HG02678 (cell line): ENCODE data around the gene EPHA2.
A peak's percentile ranks its signal among the peaks of the same experiment; 100 is the strongest.
"Not testable (repeated sequence)": the region's sequence is repeated elsewhere in the genome, so short reads cannot be mapped to it uniquely, and the experiment has no call there.

Experiments used
- ATAC-seq: cut with Tn5 transposase; IDR thresholded peaks from one replicate; pipeline ENCODE4 v1.9.1; 2021; ENCODE audit warnings: mild to moderate bottlenecking, moderate library complexity; ENCODE audit not compliant: unreplicated experiment

Gene EPHA2

DNA sequence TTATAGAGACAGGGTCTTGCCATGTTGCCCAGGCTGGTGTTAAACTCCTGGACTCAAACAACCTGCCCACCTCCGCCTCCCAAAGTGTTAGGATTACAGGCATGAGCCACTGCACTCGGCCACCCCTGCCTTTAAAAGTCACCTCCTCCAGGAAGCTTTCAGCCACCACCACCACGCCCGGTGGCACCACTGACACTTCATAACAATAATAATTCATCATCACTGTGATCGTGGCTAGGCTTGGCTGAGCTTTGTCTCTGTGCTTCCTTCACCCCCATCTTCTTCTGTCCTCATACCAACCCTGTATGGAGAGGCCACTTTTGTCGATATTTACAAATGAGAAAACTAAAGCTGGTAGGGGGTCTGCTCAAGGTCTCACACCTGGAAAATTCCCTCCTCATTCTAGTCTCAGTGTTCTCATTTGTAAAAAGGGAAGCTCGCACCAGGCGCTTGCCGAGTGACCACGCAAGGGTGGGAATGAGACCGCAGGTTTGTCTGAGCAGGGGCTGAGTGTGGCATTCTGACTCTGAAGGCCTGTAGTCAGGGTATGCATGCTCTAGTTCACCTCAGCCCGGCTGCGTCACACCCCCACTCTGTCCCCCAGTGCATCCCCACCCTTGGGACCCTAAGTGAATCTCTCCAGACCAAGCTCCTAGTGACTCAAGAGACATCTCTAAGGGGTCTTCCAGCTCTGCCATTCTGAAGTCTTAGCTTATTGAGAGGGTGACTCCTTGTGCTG, 12.9 kb upstream of the EPHA2 start:
- ATAC-seq: no peak

DNA sequence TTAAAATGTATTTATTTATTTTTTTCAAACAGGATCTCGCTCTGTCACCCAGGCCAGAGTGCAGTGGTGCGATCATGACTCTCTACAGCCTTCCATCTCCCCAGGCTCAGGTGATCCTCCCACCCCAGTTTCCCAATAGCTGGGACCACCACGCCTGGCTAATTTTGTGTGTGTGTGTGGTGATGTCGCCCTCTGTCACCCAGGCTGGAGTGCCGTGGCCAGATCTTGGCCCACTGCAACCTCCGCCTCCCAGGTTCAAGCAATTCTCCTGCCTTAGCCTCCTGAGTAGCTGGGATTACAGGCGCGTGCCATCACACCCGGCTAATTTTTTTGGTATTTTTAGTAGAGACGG, 12.3 kb upstream of the EPHA2 start:
- ATAC-seq: not testable (repeated sequence)

DNA sequence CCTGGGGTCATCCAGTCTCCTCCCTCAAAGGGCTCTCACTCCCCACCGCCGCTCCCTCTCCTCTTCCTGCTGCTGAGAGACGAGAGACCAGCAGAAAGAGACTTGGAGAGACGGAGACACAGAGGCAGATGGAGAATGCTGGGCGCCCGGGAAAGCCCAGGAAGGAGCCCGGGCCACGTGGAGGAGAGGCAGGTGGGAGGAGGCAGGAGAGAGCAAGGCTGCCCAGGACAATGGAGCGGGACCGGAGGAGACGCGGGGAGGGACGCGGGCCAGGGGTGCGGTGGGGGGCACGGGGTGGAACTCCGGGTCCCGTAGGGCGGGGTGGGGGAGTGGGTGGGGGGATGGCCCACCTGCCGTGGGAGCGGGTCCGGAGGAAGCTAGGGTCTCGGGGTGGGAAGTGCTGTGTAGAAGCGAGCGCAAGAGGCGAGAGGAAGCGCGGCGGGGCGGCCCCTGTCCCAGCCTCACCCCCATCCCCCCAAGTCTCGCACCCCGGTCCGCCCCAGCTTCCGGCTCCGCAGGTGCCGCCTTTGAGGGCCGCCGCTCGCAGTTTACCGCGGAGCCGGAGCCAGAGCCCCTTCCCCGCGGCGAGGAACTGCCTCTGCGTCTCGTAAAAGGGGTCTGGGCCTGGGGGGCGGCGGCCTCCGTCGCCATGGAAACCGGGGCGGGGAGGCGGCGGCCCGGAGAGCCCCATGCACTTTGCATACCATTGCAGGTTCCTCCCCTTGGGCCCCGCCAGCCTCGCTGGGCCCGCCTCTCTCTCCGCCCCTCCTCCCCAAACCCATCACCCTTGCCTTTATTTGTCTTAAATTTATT, 11.7 kb upstream of the EPHA2 start:
- ATAC-seq: peak; percentile 65

DNA sequence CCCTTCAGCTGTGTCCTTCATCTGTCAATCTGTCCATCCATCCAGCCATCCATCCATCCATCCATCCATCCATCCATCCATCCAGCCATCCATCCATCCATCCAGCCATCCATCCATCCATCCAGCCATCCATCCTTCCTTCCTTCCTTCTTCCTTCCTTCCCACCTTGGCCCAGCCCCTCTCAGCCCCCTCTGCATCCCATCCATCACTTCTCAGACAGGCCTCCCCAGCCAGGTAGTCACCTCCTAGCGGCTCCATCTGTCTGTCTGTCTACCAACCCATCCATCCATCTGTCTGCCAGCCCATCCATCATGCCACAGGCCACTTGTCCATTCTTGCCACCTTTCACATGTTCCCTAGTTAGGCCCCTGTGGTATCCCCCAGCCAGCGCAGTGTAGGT, 10.2 kb upstream of the EPHA2 start:
- ATAC-seq: no peak

DNA sequence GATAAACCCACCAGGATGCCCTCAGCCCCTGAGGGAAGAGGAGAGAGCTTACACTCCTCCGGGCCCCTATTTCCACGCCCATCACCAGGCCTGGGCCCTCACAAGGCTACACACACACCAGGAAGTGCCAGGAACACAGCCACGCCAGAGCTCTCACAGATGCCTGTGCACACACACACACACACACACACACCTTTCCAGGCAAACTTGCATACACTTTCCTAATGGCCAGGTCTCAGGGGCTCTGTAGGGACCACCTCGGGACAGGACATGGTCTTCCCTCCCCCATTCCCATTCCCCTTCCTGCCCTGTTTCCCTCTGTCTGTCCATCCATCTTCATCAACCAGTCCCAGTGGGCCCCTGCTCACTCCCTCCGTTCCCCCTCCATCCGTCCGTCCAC, 9.7 kb upstream of the EPHA2 start:
- ATAC-seq: no peak

DNA sequence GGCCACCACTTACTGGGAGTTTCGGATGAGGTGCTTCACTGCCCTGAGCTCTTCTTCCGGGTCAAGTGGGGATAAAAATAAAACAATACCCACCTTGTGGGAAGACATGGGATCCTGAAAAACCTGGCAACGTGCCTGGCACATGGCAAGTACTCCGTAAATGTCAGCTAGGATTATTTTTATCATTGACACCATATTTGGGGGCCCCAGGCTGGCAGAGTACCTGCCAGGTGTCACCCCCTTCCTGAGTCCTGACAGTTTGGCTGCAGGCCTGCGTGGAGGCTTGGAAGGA, 9.2 kb upstream of the EPHA2 start:
- no peak for ATAC-seq

DNA sequence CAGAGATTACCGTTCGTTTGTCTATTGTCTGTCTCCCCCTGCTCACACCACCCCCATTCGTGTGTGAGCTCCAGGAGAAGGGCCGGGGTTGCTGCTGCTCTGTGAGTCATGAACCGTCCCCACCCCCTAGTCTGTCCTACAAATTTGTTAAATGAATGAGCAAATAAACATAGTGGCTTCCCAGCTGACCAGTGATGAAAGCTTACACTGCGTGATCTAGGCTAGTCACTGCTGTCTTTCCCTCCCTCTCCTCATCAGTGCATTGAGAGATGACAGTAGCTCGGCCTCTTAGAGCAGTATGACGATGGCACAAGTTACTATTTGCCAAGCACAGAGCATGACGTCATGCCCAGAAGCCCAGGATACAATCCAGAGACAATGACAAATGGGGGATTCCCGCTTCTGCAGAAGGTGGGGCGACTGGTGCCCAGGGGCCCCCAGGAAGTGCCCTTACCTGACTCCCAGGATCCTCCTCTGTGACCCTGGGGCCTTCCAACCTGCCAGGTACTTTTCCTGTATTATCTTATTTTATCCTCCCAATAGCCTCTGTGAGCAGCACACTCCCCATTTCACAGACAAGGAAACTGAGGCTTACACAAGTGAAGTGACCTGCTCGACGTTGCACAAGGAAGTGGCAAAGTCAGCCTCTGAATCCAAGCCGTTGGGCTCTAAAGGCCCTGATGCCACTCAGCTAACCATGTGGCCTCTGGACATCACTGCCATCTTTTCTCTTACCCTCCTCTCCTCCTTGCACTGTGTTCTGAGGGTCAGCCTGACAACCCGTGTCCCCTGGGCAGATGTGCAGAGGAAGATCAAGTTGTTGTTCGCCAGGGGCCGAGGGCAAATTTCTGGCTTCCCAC, 8.6 kb upstream of the EPHA2 start:
- no peak for ATAC-seq

DNA sequence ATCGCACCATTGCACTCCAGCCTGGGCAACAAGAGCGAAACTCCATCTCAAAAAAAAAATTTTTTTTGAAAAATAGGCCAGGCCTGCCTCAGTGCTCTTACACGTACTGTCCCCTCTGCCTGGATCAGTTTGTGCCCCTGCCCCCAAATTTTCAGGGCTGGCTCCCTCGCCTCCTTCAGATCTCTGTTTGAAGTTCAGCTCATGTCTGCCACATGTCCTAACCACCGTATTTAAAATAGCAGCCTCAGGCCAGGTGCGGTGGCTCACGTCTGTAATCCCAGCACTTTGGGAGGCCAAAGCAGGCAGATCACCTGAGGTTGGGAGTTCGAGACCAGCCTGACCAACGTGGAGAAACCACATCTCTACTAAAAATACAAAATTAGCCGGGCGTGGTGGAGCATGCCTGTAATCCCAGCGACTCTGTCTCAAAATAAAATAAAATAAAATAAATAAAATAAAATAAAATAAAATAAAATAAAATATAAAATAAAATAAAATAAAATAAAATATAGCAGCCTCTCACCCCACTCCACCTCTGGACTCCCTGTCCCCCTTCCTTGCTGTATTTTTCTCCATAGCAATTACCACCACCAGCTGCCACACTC, 7.8 kb upstream of the EPHA2 start:
- ATAC-seq: not testable (repeated sequence)

DNA sequence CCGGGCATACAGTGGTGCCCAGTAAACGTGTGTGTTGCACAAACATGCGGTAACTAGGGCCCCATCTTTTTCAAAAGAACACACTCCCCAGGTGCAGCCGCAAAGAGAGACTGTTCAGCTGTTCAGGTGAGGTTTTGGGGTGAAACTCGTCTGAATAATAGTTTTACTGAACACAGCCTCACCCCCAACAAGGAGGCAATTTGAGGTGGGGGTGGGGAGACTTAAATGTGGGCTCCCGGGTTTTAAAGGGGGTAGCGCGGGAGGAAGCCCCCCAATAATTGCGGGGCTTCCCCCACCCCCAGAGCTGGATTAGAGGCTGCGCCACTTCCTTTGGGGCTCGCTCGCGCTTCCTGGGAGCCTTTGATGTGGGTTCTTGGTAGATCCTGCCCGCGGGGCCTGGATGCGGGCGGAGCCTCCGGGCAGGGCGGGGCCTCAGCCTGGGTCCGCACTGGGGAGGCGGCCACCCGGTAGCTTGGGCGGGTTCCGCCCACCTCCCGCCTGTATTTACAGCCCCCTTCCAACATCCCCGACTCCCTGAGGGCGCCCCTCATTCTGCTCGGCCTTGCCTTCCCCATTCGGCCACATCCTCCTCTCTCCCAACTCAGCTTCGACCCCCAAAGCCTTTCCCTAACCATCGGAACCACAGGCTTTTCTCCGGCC, 6.4 kb upstream of the EPHA2 start:
- ATAC-seq: no peak

DNA sequence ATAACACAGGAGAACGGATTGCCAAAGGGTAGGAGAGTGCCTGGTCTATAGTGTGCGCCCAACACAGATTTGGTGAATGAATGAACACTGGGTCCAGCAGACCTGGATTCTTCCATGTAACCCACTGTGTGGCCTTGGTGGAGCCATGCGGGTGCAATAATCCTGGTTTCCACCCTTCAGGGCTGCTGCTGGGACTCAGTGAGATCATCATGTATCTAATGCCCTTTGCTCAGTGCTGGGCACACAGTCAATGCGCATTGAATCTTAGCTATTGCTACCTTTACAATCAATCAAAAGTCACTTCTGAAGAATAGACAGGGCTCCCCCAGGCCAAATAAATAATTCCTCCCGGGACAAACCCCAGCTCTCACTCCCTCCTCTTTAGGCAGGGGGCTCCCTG, 5.8 kb upstream of the EPHA2 start:
- no peak for ATAC-seq

DNA sequence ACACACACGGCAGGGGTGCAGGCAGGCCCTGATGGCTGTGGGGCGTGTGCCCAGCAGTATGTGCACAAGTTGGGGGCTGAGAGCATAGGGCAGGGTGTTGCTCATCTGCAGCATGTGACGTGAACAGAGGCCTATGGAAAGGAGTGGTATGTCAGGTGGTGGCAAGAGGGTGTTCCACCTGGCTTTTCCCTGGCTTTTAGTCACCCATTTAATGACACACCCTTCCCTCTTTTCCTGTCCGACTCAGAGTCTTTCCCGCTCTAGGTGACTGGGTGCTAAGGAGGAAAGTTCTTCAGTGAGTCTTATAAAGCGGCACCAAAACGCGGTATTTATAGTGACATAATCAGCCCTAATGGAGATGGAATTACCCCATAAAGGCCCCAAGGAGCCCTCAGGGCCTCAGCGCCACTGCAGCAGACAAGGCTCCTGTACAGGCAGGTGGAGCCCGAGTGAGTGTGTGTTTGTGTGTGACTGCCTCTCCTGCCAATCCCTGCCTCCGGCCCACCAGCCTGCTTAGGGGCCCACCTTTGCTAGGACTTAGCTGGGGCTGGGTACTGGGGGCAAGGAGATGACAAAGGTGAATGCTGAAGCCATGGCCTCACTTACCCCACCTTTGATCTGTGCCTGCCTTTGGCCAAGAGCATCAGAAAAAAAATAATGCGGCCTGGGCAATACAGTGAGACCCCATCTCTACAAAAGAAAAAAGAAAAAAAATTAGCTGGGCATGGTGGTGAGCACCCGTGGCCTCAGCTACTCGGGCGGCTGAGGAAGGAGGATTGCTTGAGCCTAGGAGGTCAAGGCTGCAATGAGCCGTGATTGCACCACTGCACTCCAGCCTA, 3.3 kb upstream of the EPHA2 start:
- no peak for ATAC-seq

DNA sequence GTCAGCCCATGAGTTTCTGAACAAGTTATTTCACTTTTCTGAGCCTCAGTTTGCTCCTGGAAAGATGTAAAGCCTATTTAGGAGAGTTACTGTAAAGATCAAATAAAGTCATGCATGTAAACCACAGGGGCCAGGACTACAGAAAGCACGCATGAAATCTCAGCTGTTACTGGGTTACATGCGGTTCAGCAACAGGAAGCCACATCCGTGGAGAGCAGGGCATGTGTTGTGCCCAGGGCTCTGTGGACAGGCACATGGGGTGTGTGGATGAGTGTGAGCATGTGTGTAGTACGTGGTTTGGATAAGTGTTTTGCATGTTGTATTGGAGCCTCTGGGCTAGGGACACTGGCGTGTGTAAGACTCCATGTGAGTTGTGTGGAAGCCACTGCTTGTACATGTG, 2.2 kb upstream of the EPHA2 start:
- no peak for ATAC-seq

DNA sequence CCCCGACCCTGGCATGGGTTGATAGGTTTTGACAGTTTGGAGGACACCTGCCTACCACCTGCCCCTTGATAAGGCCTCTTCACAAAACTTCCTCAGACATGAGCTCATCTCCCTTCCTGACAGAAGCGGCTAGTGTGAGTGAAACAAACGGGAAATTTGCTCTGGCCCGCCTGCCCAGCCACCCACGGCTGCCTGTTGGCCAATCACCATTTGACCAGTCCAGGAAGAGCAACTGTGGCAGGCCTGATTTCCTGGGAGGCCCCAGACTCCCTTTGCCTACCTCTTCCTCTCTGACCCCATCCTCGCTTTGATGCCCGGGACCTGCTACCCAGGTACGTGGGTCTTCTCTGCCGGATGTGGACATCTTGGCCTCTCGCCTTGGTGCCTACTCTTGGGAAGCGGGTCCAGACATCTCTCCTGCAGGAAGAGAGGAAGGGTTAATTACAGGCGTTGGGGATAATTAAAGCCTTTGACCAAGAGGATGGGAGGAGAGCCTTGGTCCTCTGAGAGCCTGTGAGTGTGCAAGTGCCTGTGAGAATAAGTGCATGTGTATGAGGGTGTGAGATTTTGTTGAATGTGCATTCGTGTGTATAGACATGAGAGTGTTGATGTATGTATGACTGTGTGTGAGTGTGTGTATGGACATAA, 1.1 kb upstream of the EPHA2 start:
- no peak for ATAC-seq

DNA sequence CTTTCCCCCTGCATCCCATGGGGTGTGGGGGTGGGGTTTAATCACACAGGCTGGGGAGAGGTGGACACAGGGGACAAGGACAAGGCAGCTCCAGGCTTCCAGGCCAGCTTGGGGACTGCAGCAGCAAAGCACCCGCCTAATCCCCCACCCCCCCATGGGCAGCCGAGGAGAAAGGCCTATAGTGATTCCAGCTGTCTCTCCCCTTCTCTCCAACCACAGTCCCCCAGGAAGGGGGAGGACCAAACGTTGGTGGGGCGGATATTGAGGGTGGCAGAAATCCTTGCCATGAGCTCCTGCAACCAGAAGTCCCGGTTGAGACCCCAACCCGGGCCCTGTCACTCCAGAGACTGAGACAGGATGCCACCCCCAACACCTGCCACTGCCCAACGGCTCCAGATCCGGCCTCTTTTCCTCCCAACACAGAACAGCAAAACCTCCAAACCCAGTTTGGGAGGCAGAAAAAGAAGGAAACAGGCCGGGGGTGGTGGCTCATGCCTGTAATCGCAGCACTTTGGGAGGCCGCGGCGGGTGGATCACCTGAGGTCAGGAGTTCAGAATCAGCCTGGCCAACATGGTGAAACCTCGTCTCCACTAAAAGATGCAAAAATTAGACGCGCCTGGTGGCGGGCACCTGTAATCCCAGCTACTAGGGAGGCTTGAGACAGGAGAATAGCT, 1.7 kb downstream of the EPHA2 start:
- ATAC-seq: no peak

DNA sequence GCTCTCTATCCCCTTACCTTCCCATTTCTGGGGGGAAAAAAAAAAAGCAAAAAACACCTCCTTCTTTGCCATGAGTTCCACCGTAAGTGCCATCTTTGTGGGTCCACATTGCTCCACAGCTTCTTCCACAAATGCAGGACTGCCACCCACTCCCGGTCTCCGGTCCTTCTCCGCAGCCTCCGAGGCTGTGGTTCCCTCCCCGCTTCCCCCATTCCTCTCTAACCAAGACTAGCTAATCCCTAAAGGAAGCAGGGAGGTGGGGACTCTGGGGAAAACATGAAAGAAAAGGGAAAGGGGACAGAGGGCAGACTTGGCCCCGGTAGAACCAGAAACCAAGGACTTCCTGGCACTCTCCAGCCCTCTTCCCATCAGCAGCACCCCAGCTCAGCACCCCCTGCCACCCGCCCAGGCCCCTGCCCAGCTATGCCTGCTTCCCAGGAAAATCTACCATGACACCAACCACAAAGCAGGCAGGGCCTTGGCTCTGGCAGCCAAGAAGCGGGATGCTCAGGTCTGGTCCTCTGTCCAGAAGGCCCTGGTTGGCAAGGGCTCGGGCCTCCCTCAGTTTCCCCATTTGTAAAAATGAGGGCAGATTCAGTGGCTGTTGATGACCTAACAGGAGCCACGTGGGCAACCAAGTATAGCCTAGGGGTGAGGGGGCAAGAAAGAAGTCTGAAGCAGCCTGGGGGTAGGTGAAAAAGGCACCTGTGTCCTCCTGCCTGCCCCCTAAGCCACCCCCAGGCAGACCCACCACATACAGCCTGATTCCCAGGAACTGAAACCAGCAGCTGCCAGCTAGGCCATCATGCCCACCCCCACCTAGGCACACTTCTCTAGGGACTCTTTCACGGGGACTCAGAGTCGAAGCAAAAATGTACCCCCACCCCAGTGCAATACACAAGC, 2.5 kb downstream of the EPHA2 start:
- ATAC-seq: no peak

DNA sequence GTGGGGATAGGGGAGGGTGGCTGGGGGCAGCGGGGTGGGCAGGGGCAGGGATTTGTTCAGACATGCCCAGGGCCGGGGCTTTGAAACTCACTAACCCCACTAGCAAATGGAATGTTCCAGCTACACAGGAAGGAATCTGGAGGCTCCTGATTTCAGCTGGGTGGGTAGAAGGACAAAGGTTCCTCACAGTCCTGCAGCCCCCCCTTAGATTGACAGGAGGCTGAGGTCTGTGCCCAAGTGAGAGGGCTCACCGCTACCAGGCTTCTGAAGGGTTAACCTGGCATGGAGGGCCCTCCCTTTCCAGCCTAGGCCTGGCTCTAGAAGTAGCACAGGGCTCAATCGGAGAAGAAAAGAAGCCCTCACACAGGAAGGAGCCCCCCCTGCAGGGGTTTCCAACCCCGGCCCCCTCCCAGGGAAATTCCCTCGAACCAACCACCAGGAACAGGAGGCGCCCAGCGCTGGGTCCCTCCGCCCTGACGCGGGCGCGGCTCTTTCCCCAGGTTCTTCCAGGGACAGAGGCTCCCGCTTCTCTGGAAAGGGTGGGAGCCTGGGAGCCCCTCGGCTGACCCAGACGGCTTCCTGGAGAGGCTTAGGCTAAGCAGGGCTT, 3.3 kb downstream of the EPHA2 start:
- no peak for ATAC-seq

DNA sequence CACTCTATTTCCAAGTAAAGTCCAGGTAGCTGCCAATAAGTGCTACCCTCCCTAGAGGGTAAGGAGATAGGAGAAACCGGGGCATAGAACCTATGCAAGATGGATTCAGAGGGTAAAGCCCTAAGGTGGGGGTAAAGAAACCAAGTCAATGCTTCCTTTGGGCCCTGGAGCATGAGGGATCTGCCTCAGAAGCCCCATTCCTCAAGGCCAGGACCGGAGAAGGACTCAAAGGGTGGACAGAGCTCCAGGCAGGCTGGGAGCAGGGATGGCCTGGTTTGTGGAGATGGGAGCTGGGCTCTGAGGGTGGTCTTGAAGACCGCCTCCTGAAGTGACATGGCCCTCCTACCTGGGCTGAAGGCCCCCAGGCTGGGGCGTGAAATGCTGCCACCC, 3.9 kb downstream of the EPHA2 start:
- no peak for ATAC-seq
